GM23338 (cell line): ENCODE data around the gene TSPAN10. TPM values are rescaled to one million over a fixed set of nuclear protein-coding genes. Genes with fewer than 3 reads are reported as not detected.

Source experiments
- ATAC-seq: fragments of 200-7000 bp; cut with Tn5 transposase; 3 replicates; pipeline ENCODE4 v1.9.1; 2020
- DNase-seq: peaks from one replicate; pipeline ENCODE4 v3.0.0-alpha.2; 2015; ENCODE audit warnings: low spot score
- H2AFZ ChIP-seq: fragments of 200-600 bp; sonication (generic); 2 replicates; pipeline ENCODE4 v1.8.0; 2016; ENCODE audit warnings: antibody characterized with exemption, mild to moderate bottlenecking, moderate library complexity
- H3F3A ChIP-seq: fragments of 200-600 bp; sonication (generic); replicated peaks from 2 replicates; pipeline ENCODE4 v1.8.0; 2017; ENCODE audit warnings: antibody characterized with exemption, mixed run types, low read depth
- H3K27ac ChIP-seq: fragments of 200-600 bp; sonication (generic); 2 replicates; pipeline ENCODE4 v1.6.1; 2016; ENCODE audit warnings: low read depth
- H3K27me3 ChIP-seq: fragments of 200-600 bp; sonication (generic); 2 replicates; pipeline ENCODE4 v1.8.0; 2016; ENCODE audit warnings: mild to moderate bottlenecking, mixed run types, moderate library complexity; ENCODE audit not compliant: insufficient read depth
- H3K36me3 ChIP-seq: fragments of 200-600 bp; sonication (generic); 2 replicates; pipeline ENCODE4 v1.8.0; 2016; ENCODE audit warnings: mild to moderate bottlenecking; ENCODE audit not compliant: insufficient read depth
- H3K4me1 ChIP-seq: fragments of 200-600 bp; sonication (generic); 2 replicates; pipeline ENCODE4 v1.8.0; 2016; ENCODE audit warnings: mild to moderate bottlenecking, moderate library complexity; ENCODE audit not compliant: insufficient read depth
- H3K4me2 ChIP-seq: fragments of 200-600 bp; sonication (generic); 2 replicates; pipeline ENCODE4 v1.7.1; 2017; ENCODE audit warnings: mixed run types
- H3K4me3 ChIP-seq: fragments of 200-600 bp; sonication (generic); 2 replicates; pipeline ENCODE4 v1.6.1; 2016; ENCODE audit warnings: mixed run types
- H3K79me2 ChIP-seq: fragments of 200-600 bp; sonication (generic); replicated peaks from 2 replicates; pipeline ENCODE4 v1.8.0; 2017; ENCODE audit warnings: mild to moderate bottlenecking; ENCODE audit not compliant: insufficient read depth
- H3K9me2 ChIP-seq: fragments of 200-600 bp; sonication (generic); 2 replicates; pipeline ENCODE4 v1.8.0; 2017; ENCODE audit not compliant: insufficient read depth
- H4K20me1 ChIP-seq: fragments of 200-600 bp; sonication (generic); replicated peaks from 2 replicates; pipeline ENCODE4 v1.8.0; 2017; ENCODE audit warnings: mild to moderate bottlenecking; ENCODE audit not compliant: insufficient read depth
- H3K27ac Mint-ChIP-seq: 2 replicates; pipeline ENCODE4 v1.8.0; 2020; ENCODE audit warnings: inconsistent platforms, mild to moderate bottlenecking, moderate library complexity, mixed read lengths
- H3K27me3 Mint-ChIP-seq: 3 replicates; pipeline ENCODE4 v1.8.0; 2022; ENCODE audit warnings: low read depth, mild to moderate bottlenecking, moderate library complexity, mixed read lengths, inconsistent platforms; ENCODE audit not compliant: insufficient read depth, poor library complexity
- H3K36me3 Mint-ChIP-seq: 3 replicates; pipeline ENCODE4 v1.8.0; 2021; ENCODE audit warnings: low read depth, mild to moderate bottlenecking, inconsistent platforms, moderate library complexity, mixed read lengths
- H3K4me1 Mint-ChIP-seq: 3 replicates; pipeline ENCODE4 v1.8.0; 2020; ENCODE audit warnings: mild to moderate bottlenecking, inconsistent platforms, mixed read lengths
- H3K4me3 Mint-ChIP-seq: 3 replicates; pipeline ENCODE4 v1.8.0; 2021; ENCODE audit warnings: moderate library complexity, mild to moderate bottlenecking, inconsistent platforms, mixed read lengths
- H3K9me3 Mint-ChIP-seq: 3 replicates; pipeline ENCODE4 v1.8.0; 2020; ENCODE audit warnings: moderate library complexity, mild to moderate bottlenecking, inconsistent platforms, mixed read lengths
- EZH2phosphoT487 ChIP-seq: fragments of 200-600 bp; sonication (generic); IDR thresholded peaks from one replicate; pipeline ENCODE4 v1.8.1; 2018; ENCODE audit warnings: antibody characterized with exemption; ENCODE audit not compliant: unreplicated experiment
- NANOG ChIP-seq: IDR thresholded peaks from 2 replicates; pipeline ENCODE4 v1.6.1; 2016; ENCODE audit warnings: antibody characterized with exemption, borderline replicate concordance
- REST ChIP-seq: IDR thresholded peaks from one replicate; pipeline ENCODE4 v1.6.1; 2018; ENCODE audit warnings: antibody characterized with exemption; ENCODE audit not compliant: unreplicated experiment
- STAT1 ChIP-seq: IDR thresholded peaks from one replicate; pipeline ENCODE4 v1.6.1; 2016; ENCODE audit warnings: antibody characterized with exemption; ENCODE audit not compliant: unreplicated experiment
- ZNF331 ChIP-seq: fragments of 250-450 bp; sonication (Bioruptor Pico); IDR thresholded peaks from 2 replicates; pipeline ENCODE4 v1.5.0; 2020; ENCODE audit warnings: low read depth, mild to moderate bottlenecking, moderate library complexity
- polyA plus RNA-seq: library from polyadenylated mRNA; unstranded; fragments of >200 nt; fragmentation: Nextera tagmentation; extraction: Ambion mirVana; gene quantifications from 2 replicates; pipeline ENCODE4 v1.2.1, GENCODE V29; 2016
- total RNA-seq: library from RNA; depleted of rRNA; stranded (reverse); fragments of >200 nt; shearing (Covaris generic); gene quantifications from 2 replicates; pipeline ENCODE4 v1.2.3, GENCODE V29; 2014
- TF ChIP-seq, protein P1 (sequence below): fragments of 250-450 bp; sonication (Bioruptor Pico); IDR thresholded peaks from 2 replicates; pipeline ENCODE4 v1.5.0; 2020; ENCODE audit warnings: mild to moderate bottlenecking, moderate library complexity
- TF ChIP-seq, protein P2 (sequence below), 2 experiments: fragments of 200-600 bp in 1 of 2; sonication (generic) in 1 of 2; conservative IDR thresholded peaks; 2 replicates each; pipeline versions ENCODE4 v1.5.1 to v1.6.1; 2016 to 2017; ENCODE audit warnings: antibody characterized with exemption in 2 of 2, low read depth in 2 of 2, mild to moderate bottlenecking in 2 of 2, moderate library complexity in 1 of 2

Gene TSPAN10
- total and polyA plus RNA-seq, 2 experiments from 2014 or later, result 0.66 to 1.2 TPM

DNA sequence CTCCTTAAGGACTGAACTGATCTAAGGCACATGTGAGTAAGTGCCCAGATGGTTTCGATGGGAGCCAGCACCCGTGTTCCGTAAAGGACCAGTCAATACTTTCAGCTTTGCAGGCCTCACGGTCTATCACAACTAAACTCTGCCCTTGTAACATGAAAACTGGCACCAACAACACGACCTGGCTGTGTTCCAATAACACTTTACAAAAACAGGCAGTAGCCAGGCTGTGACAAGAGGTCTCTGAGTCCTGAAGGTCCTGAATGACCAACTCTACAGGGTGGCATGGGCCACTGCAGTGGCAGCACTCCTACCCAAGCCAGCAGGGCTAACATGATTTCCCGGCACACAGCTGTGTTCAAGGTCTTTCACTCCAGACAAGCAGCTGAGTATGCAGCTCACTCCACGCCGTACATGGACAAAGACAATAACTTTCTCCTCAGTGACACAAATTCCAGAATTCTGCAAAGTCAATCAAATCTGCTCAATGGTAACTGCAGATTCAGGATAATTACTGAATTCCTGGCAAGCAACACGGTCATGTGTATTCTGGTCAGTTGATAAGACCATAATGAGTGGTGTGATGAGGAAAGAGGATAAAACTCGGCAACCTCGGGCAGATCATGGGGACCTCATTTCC is 15.4 kb upstream of the TSPAN10 start:
- Histone ChIP-seq H4K20me1 (peaks cover 16% of the 10 kb centered on the region), H3K4me2 (no peak overlapping the region), H3F3A (peaks cover 5% of the 10 kb centered on the region; the same call in 1 of the 2 replicates), H3K4me1 (no peaks in the 10 kb centered on the region), H2AFZ (no peak overlapping the region), H3K4me3 (no peak overlapping the region), H3K9me2 (no peaks in the 10 kb centered on the region), H3K27me3 (no peaks in the 10 kb centered on the region), H3K79me2 (peaks cover 38% of the 10 kb centered on the region), H3K36me3 (peaks cover 56% of the 10 kb centered on the region), H3K27ac (no peak overlapping the region)
- peaks cover 94% of the 10 kb centered on the region for H3K36me3 Mint-ChIP-seq
- H3K9me3 Mint-ChIP-seq, result peaks cover 11% of the 10 kb centered on the region; the same call in 2 of the 3 replicates
- H3K27me3 Mint-ChIP-seq, result peaks cover 9% of the 10 kb centered on the region
- H3K4me1 Mint-ChIP-seq, result no peaks in the 10 kb centered on the region
- H3K27ac Mint-ChIP-seq, result no peak overlapping the region
- no peak for TF ChIP-seq NANOG
- no peak for TF ChIP-seq EZH2phosphoT487
- no peak for TF ChIP-seq ZNF331
- TF ChIP-seq, protein P1, sequence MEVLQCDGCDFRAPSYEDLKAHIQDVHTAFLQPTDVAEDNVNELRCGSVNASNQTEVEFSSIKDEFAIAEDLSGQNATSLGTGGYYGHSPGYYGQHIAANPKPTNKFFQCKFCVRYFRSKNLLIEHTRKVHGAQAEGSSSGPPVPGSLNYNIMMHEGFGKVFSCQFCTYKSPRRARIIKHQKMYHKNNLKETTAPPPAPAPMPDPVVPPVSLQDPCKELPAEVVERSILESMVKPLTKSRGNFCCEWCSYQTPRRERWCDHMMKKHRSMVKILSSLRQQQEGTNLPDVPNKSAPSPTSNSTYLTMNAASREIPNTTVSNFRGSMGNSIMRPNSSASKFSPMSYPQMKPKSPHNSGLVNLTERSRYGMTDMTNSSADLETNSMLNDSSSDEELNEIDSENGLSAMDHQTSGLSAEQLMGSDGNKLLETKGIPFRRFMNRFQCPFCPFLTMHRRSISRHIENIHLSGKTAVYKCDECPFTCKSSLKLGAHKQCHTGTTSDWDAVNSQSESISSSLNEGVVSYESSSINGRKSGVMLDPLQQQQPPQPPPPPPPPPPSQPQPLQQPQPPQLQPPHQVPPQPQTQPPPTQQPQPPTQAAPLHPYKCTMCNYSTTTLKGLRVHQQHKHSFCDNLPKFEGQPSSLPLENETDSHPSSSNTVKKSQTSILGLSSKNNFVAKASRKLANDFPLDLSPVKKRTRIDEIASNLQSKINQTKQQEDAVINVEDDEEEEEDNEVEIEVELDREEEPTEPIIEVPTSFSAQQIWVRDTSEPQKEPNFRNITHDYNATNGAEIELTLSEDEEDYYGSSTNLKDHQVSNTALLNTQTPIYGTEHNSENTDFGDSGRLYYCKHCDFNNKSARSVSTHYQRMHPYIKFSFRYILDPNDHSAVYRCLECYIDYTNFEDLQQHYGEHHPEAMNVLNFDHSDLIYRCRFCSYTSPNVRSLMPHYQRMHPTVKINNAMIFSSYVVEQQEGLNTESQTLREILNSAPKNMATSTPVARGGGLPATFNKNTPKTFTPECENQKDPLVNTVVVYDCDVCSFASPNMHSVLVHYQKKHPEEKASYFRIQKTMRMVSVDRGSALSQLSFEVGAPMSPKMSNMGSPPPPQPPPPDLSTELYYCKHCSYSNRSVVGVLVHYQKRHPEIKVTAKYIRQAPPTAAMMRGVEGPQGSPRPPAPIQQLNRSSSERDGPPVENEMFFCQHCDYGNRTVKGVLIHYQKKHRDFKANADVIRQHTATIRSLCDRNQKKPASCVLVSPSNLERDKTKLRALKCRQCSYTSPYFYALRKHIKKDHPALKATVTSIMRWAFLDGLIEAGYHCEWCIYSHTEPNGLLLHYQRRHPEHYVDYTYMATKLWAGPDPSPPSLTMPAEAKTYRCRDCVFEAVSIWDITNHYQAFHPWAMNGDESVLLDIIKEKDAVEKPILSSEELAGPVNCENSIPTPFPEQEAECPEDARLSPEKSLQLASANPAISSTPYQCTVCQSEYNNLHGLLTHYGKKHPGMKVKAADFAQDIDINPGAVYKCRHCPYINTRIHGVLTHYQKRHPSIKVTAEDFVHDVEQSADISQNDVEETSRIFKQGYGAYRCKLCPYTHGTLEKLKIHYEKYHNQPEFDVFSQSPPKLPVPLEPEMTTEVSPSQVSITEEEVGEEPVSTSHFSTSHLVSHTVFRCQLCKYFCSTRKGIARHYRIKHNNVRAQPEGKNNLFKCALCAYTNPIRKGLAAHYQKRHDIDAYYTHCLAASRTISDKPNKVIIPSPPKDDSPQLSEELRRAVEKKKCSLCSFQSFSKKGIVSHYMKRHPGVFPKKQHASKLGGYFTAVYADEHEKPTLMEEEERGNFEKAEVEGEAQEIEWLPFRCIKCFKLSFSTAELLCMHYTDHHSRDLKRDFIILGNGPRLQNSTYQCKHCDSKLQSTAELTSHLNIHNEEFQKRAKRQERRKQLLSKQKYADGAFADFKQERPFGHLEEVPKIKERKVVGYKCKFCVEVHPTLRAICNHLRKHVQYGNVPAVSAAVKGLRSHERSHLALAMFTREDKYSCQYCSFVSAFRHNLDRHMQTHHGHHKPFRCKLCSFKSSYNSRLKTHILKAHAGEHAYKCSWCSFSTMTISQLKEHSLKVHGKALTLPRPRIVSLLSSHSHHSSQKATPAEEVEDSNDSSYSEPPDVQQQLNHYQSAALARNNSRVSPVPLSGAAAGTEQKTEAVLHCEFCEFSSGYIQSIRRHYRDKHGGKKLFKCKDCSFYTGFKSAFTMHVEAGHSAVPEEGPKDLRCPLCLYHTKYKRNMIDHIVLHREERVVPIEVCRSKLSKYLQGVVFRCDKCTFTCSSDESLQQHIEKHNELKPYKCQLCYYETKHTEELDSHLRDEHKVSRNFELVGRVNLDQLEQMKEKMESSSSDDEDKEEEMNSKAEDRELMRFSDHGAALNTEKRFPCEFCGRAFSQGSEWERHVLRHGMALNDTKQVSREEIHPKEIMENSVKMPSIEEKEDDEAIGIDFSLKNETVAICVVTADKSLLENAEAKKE (CRISPR knock-in tag), result no peak
- TF ChIP-seq REST, result no peak
- TF ChIP-seq, protein P2, sequence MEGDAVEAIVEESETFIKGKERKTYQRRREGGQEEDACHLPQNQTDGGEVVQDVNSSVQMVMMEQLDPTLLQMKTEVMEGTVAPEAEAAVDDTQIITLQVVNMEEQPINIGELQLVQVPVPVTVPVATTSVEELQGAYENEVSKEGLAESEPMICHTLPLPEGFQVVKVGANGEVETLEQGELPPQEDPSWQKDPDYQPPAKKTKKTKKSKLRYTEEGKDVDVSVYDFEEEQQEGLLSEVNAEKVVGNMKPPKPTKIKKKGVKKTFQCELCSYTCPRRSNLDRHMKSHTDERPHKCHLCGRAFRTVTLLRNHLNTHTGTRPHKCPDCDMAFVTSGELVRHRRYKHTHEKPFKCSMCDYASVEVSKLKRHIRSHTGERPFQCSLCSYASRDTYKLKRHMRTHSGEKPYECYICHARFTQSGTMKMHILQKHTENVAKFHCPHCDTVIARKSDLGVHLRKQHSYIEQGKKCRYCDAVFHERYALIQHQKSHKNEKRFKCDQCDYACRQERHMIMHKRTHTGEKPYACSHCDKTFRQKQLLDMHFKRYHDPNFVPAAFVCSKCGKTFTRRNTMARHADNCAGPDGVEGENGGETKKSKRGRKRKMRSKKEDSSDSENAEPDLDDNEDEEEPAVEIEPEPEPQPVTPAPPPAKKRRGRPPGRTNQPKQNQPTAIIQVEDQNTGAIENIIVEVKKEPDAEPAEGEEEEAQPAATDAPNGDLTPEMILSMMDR (conservative IDR thresholded peaks at IDR 0.05; ENCODE audit: low read depth in 2 of 2), result no peak
- no peak for TF ChIP-seq STAT1
- DNase-seq (no peak), ATAC-seq (no peak)
- H3K4me3 Mint-ChIP-seq, result no peak overlapping the region
